GM19238 (cell line): ENCODE data around the gene TBC1D32.
"Not testable (repeated sequence)": the region's sequence is repeated elsewhere in the genome, so short reads cannot be mapped to it uniquely, and the experiment has no call there.

Experiments
- DNase-seq: peaks from one replicate; pipeline ENCODE4 v3.0.0; 2011; ENCODE audit warnings: low spot score; ENCODE audit not compliant: insufficient read length

Gene TBC1D32

DNA sequence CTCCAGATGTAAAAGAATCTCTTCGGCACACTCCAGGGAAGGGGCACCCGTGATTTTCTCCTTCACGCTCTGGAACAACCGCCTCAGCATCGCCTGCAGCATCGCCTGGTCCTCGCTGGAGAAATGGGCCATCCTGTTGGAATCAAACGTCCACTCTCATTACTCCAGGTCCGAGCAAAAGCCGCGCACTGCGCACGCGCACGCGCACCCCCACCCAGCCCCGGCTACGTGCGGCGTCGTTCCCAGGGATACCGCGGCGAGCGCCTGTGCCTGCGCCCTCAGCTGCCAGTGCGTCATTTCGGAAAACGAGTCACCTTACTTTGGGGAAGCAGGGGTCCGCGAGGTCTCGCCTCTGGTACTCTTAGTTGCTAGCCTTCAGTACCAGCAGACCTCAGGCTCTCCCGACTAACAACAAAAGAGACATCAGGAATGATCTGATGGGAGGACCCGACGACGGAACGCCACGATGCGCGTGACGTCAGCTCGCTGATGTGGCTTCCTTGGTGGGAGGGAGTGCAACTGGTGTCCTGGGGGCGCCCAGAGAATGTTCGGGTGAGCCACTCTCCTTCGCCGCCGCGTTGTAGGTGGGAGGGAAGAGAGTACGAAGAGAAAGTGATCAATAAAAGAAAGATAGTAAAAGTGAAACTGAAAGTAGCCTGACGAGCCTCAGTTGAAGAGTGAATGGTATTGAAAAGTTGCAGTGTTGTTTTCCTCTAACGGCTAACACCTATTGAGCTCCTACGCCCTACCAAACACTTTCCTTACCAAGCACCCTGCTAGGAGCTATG, at the start of gene TBC1D32:
Gene TBC1D32 (minus strand): TSS at position 182 of the 788 bp plus-strand sequence. CDS start 50 bp downstream, at position 132.
- peak; percentile 71 for DNase-seq

GRCh38 chr6:121383478-121383877, 49.2 kb upstream of the TBC1D32 start:
- DNase-seq: no peak

- DNase-seq: no peak
These were observed 48.3 kb upstream of the TBC1D32 start for GRCh38 chr6:121382467-121383121.

DNA sequence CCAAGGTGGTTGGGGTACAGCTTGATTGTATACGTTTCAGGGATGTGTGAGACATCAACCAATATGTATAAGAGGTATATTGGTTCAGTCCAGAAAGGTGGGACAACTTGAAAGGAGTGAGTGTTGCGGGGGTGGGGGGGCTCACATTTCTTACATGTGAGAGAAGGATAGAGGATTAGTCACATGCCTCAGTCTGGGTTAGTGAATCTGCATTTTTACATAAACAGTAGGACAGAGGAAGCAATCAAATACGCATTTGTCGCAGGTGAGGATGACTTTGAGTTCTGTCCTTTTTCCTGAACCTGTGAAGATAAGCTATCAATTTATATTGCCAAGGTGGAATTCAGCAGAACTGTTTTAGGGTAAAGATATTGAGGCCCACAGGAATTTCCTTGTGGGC, 42.1 kb upstream of the TBC1D32 start:
- DNase-seq: no peak

GRCh38 chr6:121374219-121374618, 39.9 kb upstream of the TBC1D32 start:
- not testable (repeated sequence) for DNase-seq

DNA sequence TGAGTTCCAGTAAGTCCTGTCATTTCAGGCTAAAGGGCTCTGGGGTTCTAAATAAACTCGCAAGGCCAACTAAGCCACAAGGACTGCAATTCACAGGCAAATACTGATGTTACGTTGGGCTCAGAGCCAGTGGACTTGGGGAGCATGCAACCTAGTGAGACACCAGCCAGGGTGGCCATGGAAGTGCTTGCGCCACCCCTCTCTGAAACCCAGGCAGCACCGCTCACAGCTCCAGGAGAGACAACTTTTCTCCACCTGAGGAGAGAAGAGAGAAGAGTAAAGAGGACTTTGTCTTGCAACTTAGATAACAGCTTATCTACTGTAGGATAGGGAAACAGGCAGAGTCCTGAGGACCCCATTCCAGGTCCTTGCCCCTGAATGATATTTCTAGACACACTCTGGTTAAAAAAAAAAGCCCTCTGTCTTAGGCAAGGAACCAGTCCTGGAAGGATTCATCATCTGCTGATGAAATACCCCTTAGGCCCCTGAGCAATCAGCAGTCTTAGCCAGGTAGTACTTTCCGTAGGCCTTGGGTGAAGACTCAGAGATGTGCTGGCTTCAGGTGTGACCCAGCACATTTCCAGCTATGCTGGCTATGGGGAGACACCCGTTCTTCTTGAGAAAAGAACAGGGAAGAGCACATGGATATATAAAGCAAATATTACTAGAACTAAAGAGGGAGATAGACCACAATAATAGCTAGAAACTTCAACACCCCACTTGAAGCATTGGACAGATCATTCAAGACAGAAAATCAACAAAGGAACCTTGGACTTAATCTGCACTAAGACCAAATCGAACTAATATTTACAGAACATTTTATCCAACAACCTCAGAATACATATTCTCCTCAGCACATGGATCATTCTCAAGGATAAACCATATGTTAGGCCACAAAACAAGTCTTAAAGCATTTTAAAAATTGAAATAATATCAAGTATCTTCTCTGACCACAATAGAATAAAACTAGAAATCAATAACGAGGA, 31.5 kb upstream of the TBC1D32 start:
- DNase-seq: no peak

DNA sequence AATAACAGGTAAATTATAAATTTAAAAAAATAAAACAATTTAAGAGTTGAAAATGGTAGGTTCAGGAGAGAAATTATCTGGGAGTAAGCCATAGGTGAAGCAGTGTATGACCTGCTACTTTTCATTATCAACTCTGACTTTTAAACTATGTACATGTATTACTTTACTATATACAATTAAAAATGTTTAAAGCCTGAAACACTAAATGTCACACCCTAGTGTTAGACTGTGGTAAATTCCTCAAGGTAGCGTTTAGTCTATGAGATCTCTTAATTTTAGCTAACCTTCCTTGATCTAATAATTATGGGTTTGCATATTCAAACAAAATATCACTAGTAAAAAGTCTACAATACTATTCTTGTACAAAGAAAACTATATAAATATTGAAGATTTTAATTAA, 22.3 kb upstream of the TBC1D32 start:
- DNase-seq: no peak

DNA sequence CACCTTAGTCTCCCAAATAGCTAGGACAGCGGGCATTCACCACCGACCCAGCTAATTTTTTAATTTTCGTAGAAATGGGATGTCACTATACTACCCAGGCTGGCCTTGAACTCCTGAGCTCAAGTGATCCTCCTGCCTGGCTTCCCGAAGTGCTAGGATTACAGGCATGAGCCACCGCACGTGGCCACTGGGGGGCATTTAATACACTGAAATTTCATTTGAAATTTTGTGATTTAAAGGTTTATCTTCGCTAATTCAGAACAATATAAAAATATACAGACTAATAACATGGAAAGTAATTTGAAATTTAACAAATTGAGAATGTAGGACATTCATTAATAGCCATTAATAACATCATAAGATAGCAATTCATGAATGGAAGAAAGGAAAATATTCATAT, 20.5 kb upstream of the TBC1D32 start:
- DNase-seq: no peak

GRCh38 chr6:121352941-121353340, 18.7 kb upstream of the TBC1D32 start:
- no peak for DNase-seq

DNA sequence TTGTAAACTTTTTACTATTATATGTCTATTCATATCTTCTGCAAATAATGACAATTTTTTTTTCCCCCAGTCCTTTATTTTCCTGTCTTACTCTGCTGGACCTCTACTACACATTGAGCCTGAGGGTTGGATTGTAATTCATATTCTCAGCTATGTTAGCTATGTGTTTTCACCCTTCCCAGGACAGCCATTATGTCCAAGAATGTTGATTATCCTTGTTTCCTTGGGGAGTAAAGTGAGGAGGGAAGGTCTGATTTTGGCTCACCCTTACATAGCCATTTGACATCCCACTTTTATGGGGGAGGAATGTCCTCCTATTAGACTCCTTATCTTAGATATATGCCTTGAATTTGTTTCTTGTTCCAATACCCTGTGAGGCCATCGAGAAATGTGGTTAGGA, 17.6 kb upstream of the TBC1D32 start:
- no peak for DNase-seq

- DNase-seq: no peak
These were observed 15.3 kb upstream of the TBC1D32 start for GRCh38 chr6:121349596-121349995.

GRCh38 chr6:121347484-121347883, 13.2 kb upstream of the TBC1D32 start:
- no peak for DNase-seq

DNA sequence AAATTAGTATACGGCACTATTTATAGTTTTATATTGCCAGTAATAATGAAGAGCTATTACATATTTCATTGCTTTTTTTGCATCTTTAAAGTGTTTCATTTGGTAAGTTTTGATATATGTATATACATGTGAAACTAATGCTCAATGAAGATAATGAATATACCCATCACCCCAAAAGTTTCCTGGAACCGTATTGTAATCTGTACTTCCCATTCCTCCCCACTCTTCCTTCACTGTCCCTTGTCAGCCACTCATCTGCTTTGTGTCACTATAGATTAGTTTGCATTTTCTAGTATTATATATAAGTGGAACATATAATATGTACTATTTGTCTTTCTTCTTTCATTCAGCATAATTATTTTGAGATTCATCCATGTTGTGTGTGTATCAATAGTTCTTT, 10.3 kb upstream of the TBC1D32 start:
- DNase-seq: no peak

DNA sequence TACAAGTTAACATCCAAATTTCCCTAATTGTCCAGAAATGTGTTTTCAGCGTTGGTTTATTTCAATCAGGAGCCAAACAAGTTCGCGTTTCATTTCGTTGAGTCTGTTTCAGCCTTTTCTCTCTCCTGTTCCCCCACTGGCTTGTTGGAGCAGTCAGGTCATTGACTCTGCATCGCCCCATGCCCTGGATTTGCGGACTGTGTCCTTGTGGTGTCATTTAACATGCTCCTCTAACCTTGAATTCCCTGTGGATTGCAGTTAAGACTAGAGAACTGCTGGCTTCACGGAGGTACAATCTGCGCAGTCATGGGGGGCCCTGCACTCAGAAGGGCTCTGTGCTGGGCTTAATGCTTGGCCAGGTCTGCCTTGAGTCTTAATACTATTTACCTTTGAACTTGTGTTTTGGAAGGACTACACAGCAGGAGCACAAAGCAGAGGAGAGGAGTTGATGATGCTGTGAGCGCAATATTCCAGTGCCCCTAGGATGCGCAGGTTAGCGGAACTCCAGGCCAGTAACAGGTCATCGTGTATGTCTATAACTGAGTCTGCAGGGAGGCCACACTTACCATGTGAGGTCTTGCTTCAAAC, 5.5 kb upstream of the TBC1D32 start:
- no peak for DNase-seq

DNA sequence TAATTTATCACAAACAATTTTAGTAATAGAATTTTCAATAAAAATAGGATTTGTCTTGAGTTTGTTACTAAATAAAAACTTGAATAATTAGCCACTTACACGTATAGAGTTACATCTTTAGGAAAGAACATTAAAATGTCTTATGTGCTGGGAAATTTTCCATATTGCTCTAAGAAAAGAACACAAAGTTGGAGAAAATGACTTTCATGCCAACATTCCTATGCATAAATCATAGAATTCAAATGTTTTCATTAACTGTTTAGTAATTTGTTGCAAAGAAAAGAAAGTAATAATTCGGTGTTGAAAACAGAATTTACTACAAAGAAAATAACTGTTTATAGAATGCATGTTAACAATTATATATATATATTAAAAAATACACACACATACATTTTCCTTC, 4.7 kb upstream of the TBC1D32 start:
- no peak for DNase-seq

- DNase-seq: no peak
These were observed 4.1 kb upstream of the TBC1D32 start for GRCh38 chr6:121338366-121338765.

DNA sequence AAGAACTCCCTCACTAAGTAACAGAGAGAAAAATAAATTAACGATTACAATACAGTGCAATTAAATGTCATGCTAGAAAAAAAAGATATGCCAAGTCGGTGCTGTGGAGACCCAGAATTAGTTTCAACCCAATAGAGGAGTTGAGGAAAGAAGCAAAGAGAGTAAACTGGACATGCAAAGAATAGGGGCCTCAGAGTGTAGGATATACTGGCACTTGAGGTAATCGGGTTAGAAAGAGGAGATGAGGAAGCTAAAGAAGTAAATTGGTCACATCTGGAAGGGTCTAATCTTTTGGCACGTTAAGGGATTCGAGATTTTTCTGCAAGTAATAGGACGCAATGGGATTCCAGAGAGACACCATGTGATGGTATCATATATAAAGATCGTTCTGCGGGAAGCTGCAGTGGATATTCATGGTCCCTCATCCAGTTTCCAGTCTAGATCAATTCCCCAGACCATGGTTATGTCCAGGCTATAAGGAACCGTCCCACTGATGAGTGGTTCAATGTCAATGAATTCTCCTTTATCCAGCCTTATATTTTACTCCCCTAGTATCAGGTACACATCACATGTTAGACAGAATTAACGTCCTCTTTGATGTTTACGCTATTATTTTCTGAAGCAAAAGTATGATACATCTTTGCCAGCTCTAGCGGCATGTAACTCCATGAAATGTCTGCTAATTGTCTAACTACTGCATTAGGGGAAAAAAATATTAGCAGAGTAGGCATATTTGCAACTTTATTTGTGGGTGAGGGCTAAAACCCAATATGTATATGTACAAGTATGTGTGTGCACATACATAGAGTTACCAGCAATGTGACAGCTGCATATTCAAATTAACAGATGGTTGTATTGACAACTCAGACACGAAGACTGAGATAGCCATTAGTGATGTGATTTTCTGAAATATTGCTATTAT, 1.1 kb upstream of the TBC1D32 start:
- DNase-seq: no peak

GRCh38 chr6:121333694-121334093, 586 bp downstream of the TBC1D32 start:
- DNase-seq: not testable (repeated sequence)

DNA sequence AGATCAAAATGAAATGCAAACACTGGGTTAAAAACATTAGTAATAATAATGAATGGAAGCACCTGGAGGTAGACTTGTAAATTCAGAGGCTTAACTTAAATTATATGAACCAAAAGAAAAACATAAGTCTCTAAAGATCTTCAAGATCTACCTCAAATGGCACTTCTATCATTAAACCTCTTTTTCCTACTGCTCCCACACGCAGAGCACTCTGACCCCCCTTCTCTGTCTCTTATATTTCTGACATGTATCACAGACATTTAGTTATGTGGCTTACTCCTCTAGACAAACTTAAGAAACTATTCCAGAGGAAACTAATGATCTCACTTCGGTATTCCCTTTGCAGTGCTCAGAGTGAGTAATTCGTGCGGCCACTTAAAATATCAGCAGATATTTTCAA, 1.1 kb downstream of the TBC1D32 start:
- DNase-seq: no peak

GRCh38 chr6:121330516-121330915, 3.8 kb downstream of the TBC1D32 start:
- no peak for DNase-seq
